NCI-H345 treated with DMSO at 0.1 percent for 48 hours (cell line): ENCODE measurements around the gene PTH1R.
A peak's percentile ranks its signal among the peaks of the same experiment; 100 is the strongest.

Source experiments
- DNase-seq: peaks from one replicate; lab custom pipeline; 2025; ENCODE audit not compliant: unreplicated experiment; lab: John Stamatoyannopoulos, UW

PTH1R gene

GRCh38 chr3:46926871-46927717, 49.6 kb downstream of the PTH1R start:
- no peak for DNase-seq

DNA sequence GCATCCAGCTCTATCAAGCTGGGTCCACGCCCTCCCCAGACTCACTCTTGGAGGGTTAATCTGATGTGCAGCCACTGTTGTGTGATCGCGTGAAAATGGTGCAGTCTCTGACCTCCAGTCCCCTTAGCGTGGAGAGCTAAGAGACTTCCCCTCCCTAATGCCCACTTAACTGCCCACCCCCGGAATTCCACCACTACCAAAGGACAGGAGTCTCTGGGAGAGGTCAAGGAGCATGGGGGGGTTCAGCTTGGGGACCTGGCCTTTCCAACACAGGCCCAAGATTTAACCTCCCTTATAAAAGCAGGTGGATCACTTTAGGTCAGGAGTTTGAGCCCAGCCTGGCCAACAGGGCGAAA, 50.2 kb downstream of the PTH1R start:
- DNase-seq, result no peak

DNA sequence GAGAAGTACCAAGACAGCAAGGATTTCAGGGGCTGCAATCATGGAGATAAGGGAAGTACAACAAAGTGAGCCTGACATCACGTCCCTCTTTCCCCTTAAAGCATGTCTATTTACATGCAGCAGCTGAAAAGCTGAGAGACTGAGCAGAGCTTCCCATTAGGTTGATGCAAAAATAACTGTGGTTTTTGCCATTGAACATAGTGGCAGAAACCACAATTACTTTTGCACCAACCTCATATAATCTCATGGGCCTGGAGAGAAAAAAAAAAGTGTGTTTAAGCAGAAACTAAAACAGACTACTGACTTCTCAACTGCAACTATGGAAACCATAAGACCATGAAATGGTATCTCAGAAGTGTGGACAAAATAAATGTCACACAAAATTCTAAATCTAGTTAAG, 50.8 kb downstream of the PTH1R start:
- DNase-seq, result no peak

- DNase-seq, result no peak
These were observed 51.8 kb downstream of the PTH1R start for GRCh38 chr3:46929324-46929723.

DNA sequence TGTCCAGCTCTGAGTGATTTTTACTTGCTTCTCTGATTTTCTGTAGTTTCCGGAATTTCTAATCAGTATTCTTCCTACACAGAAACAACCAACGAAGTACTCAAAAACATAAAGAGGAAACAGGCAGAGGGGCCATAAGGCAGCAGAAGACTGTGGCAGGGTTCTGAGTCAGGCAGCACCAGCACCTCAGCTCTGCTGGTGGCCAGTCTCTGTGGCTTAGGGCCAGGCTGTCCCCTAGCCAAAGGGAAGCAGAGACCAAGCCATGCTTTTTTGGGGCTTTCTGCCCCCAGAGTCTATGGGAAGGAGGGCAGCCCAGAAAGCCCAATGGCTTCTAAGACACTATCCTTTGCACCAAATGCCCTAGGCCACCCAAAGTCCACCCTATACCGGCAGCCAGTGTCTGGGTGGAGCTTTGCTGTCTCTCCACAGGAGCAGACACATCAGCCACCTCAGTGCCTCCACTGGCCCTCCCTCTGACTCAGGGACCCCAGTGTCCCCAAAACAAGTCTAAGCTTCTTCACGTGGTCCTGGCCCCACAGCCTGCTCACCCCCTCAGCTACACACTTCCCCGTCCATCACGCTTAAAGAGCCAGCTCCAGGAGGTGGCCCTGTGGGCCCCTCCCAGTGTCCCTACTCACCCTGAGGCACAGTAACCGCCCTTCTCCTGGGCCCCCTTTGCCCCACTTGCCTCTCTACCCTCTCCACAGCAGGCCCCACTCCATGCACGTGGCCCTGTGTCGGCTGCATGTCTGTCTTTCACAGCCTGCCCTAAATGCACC, 52.8 kb downstream of the PTH1R start:
- DNase-seq, result no peak

DNA sequence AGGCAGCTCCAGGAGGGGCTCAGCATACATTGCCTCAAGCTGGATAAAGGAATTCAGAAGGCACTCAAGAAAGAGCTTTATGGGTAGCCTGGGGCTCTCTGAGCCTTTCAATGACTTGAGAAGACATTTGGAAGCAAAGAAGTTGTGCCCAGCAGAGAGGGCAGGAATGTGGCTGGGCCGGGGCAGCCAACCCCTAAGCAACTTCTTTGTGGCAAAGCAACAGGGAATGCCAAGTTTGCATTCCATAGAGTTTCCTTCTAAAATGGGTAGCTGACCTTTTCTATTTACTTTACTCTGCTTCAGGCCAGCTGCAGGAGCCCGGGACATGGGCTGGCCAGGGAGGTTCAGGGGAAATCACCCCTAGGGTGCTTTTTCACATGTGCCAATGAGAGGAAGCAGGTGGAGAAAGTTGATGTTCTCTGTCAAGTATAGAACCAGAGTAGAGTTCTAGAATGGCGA, 53.5 kb downstream of the PTH1R start:
- DNase-seq, result no peak

- DNase-seq, result peak; percentile 20
These were observed 54.3 kb downstream of the PTH1R start for GRCh38 chr3:46931631-46932331.

DNA sequence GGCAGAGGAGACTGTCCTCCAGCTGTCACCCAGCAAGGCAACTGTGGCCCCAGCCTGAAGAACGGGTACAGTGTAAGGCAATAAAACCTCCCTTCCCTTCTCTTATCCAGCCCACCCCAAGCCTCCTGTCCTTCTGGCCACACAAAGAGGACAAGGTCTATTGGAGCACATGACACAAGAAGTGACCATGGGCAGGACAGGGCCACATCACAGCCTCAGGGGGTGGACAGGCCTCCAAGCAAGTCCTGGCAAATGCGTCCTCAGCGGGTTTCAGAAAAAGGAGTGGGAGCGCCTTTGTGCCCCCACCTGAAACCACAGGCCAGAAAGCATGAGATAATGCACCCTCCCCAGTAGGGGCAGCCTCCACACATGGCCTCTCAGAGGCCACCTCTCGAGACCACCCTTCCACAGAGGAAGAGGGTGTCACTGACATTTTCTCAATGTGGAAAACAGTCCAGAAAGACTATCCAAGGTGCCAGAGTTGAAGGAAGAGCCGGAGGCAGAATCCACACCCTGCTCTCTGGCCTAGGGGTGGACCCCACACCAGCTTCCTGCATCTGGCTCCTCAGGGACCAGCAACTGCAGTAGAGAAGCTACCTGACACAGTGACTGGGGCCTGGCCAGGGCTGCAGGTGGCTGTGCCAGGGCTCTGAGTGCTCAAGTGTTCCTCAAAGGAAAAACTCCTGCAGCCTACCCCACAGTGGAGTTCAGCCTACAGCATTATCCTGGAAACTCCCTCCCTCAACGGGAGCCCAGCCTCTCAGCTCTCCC, 55.1 kb downstream of the PTH1R start:
- DNase-seq, result no peak

DNA sequence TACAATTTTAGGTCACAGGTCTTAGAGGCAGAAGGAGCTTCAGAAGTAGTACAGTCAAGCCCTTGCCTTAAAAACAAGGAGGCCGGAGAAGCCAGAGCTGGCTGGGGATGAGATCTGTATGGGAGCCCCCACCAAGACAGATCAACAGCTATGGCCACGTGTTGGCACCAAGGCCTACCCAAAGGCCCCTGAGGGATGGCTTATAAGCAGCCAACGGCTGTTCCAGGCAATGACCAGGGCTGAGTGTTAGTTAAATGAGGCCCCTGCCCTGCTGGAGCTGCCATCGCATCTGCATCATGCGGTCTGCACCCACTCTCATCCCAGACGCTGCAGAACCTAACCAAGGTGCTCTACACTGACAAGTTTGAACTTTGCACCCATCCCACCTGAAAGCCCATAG, 55.7 kb downstream of the PTH1R start:
- no peak for DNase-seq

DNA sequence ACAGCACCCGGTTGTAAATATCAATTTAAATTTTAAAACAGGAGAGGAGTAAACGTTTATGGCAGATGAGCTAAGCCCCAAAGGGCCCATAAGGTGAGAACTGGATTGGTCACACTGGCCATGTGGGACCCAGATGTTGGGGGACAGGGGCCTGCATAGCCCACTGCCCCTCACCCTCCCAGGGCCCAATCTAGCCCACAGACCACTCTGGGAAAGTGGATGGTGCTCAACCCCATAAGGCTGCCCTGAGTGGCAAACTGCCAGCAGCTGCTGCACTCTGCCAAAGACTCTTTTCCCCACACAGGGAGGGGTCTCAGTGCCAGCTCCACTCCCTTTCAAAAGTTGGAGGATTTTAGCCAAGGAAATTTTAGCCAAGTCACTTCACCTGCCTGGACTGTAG, 56.6 kb downstream of the PTH1R start:
- DNase-seq, result no peak

- DNase-seq, result no peak
These were observed 57.1 kb downstream of the PTH1R start for GRCh38 chr3:46934498-46935167.

DNA sequence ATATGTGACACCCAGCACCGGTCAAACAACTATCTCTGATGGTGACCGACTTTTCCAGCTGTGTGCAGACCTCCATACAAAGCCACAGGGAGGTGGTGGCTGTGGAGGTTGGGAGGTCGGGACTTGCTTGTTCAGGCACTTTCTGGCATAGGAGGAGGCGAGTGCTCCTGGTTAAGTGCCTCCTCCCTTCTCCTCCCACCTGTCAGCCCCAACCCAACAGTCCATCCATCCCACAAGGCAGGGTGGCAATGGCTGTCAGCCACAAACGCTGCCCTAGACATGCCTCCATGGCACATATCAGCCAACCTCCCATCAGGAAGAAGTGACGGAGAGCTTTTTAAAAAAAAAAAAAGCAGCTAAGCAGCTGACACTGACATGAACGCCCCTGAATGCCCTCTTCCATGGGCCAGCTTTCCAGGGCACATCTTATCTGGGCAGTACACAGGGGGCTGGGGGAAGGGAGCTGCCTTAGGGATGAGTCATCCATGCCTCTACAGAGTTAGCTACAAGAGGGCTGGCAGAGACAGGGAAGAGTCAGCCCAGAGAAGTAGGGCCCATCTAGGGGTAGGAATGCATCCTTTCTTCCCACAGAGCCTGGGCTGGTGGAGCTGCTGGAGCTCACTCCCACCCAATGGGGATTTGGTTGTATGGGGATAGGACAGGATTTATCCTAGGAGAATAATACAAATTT, 57.8 kb downstream of the PTH1R start:
- no peak for DNase-seq

- DNase-seq, result no peak
These were observed 58.6 kb downstream of the PTH1R start for GRCh38 chr3:46935989-46936558.

DNA sequence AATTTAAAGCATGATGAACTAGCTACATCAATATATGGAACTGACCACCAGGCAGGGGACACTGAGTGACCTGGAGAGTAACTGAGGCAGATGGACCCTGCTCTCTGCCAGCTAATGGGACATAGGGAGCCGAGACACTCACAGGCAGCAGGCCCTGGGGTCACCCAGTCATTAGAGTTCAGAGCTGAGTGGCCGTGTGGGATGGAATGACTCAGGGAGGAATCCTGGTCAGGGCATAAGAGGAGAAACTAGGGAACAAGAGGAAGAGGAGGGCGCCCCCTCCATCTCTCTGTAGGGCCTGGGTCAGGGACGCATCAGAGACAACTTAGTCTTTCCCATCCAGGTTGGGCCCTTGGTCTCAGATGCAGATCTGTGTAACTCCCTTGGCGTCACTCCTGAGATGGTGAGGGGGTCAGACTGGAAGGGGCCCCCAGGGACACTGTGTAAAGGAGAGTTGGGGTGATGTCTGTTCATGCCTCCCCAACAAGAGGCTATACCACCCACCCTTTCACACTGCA, 59.3 kb downstream of the PTH1R start:
- no peak for DNase-seq

DNA sequence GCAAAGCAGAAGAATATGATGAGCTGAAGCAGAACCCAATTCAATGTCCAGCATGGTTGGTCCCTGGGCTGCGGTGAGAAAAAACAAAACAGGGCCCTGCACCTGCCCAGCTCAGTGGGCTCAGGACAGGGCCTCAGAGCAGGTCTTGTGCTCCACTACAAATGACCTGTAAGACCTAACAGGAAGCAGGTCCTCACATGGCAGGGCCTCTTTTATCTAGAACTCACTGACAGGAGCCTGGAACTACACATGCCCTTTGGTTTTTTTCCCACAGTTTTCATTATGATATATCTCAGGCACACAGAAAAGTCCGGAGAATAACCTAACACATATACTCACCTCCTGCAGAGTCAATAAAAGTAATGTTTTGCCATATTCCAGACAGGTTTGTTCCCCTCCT, 60.6 kb downstream of the PTH1R start:
- DNase-seq, result no peak

DNA sequence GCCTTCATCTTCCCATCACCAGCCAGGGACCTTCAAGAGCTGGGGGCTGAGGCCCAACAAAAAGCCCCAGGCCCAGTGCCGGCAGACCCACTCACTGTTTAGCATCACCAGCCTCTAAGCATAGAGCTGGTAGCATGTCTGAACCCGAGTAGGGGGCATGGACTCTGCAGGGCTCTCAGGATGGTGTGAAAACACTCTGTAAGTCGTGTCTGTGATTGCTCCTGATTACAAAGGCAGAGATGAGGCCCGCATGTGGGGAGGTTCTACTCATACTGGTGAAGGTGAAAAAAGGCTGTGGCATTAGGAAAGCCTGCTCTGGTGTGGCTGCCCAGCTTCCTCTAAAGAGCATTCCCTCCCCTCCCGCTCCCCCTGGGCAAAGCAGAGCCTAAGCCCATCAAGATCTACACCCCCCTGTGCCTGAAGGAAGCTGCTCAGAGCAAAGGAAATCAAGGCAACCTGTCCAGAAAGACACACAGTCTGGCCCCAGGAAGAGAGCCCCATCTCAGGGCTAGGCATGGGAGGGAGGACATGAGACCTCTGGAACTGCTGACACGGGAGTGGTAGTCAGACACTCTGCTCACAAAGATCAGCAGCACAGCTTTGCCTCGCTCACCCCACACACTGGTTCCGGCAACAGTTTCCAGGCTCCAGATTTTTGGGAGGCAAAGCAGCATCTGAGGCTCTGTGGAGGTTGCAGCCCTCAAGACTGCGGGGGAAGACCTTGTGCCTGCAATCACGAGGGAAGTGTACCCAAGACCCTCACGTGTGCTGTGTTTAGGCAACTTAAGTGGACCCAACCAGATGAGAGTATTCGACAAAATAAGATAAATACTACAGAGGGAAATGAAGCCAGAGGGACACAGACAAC, 62.3 kb downstream of the PTH1R start:
- DNase-seq, result no peak

GRCh38 chr3:46942076-46942475, 64.6 kb downstream of the PTH1R start:
- no peak for DNase-seq

DNA sequence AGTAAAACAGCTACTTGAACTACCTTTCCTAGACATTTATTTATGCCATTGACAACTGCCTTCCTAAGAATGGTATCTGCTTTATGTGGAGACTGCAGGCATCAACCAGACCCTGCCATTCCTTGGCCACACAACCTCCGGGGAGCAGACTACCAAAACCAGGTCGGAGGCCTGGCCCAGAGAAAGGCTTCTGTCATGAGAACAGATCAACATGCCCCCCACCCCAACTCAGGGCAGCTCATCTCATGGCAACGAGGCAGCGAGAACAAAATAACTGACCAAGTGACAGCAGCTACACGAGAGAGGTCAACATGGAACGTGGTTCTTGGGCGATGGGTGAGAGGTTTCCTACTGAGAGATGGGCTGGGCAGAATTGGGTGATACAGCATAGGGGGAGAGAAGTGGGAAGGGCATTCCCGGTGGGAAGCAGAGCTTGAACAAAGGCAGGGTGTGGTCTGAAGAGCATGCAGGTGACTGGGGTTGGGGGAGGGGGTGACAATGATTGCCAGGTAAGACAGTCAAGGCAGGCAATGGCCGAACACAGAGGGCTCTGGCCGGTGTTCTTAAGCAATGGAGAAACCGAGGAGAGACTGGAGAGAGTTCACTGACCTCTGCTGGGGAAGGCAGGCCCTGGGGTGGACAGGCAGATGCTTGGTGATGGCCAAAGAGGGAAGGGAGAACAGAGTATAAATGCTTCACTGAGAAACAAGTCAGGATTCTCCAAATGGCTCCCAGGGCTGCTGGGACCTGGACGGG, 65.1 kb downstream of the PTH1R start:
- no peak for DNase-seq
